GM13976 (cell line): ENCODE data around the gene IFIT2.
"Not testable (repeated sequence)": the region's sequence is repeated elsewhere in the genome, so short reads cannot be mapped to it uniquely, and the experiment has no call there.

Source experiments
- DNase-seq: peaks from one replicate; pipeline ENCODE4 v3.0.0; 2012; ENCODE audit warnings: low spot score
- in situ Hi-C: fragments of 300-500 bp; cut with MboI; formaldehyde crosslinking; loops from one replicate; pipeline ENCODE4 v1.12.0; 2022; ENCODE audit warnings: low sequenced_read_pairs, mixed read lengths, inconsistent platforms; ENCODE audit not compliant: unreplicated experiment
- TF ChIP-seq, protein P1 (sequence below): IDR thresholded peaks from 2 replicates; pipeline ENCODE4 v1.5.1; 2012; ENCODE audit warnings: borderline replicate concordance, mild to moderate bottlenecking; ENCODE audit not compliant: insufficient read depth; ENCODE audit errors: extremely low read depth, missing control alignments, control extremely low read depth

The IFIT2 gene

DNA sequence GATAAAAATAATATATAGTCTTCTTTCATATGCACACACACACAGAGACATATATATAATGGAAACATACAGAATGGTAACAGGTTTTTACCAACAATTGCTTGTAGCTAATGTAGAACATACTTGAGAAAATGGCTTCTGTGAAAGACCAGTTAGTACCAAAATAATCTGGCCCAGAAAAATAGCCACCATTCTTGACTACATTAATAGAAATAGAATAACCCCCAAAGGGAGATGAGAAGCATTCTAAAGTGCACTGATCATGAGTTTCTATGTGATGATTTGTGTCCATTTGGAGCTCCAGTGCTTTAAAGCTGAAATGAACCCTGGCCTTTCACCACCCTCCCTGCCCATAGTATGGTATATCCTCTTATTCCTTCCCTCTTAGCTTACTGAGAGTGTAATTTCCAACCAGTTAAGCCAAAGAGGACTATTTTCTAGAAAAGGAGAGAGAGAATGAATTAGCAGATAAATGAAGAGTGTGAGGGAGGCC, 22.9 kb upstream of the IFIT2 start:
- TF ChIP-seq, protein P1, sequence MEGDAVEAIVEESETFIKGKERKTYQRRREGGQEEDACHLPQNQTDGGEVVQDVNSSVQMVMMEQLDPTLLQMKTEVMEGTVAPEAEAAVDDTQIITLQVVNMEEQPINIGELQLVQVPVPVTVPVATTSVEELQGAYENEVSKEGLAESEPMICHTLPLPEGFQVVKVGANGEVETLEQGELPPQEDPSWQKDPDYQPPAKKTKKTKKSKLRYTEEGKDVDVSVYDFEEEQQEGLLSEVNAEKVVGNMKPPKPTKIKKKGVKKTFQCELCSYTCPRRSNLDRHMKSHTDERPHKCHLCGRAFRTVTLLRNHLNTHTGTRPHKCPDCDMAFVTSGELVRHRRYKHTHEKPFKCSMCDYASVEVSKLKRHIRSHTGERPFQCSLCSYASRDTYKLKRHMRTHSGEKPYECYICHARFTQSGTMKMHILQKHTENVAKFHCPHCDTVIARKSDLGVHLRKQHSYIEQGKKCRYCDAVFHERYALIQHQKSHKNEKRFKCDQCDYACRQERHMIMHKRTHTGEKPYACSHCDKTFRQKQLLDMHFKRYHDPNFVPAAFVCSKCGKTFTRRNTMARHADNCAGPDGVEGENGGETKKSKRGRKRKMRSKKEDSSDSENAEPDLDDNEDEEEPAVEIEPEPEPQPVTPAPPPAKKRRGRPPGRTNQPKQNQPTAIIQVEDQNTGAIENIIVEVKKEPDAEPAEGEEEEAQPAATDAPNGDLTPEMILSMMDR: no peak
- no peak for DNase-seq

DNA sequence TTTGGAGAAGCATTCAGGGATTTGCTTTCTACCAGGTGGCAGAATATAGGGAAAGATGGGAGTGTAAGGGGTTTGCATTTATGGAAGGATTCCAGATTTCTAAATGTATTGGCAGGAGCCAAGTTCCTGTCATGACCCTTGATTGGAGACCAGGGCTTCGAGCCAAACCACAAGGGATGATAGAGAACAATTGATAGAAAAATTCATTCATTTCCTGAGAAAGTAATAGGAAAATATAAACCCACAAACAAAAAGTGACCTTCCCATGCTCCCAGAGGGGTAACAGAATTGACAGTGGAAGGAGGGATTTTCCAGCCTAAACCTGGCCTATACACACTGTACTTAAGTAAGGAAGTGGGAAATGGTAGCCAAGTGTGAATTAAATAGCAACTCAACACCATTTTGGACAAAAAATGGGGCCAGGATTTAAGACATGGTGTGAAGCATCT, 22.4 kb upstream of the IFIT2 start:
- TF ChIP-seq, protein P1: no peak
- no peak for DNase-seq

More for the DNA sequence above, 22.9 kb upstream of the IFIT2 start:
- in situ Hi-C loops: loop anchor here (10.0 kb wide), 1 partner anchor 106 kb away; no protein-coding TSS in a partner anchor

DNA sequence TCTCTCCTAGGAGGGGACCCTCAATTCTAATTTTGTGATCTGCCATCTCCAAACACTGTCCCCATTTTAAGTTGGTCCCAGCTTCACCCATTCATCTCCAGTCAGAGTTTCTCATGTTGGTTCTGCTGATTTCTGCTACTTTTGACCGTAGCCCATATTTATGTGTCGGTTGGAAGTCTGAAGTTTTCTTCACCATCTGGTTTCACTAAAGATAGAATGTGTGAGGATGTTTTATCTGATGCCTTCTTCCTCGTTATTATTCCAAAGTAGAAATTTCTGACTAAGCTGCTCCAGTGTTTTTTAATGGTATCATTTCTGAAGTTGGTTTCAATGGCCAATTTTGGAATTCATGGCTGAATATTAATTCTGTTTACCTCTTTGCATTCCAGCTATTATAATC, 21.3 kb upstream of the IFIT2 start:
- in situ Hi-C loops: no loop called here
- no peak for DNase-seq
- TF ChIP-seq, protein P1: no peak

More for the DNA sequence above, 22.4 kb upstream of the IFIT2 start:
- in situ Hi-C loops: loop anchor here (10.0 kb wide), 1 partner anchor 105 kb away; no protein-coding TSS in a partner anchor

DNA sequence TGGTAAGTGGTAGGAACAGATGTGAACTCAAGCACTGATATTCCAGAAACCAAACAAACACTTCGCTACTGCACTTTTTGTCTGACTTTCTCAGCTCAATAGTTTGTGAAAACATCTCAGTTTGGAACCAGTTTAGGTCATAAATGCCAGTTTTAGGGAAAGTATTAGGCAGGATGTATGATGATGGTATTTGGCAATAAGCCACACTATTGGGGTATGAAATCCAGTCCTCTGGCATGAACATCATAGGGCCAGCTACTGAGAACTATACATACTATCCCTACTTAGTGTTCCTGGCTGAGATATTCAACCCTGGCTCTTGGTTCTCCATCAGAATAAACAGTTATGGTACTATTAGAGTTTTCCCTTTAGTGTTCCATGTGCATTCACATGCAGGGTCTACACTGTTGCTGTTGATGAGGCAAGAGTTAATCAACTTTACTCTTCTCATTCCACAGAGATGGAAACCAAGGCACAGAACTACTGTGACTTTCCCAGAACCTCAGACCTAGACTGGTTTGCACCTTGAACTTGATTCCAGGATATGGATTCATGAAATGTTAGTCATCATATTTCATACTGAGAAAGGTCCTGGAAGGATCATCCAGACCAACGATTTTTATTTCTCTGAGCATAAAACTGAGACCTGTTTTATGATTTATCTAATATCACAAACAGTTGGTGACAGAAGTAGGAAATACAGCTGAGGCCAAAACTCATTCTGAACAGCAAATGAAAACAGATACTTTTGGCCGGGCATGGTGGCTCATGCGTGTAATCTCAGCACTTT, 20.0 kb upstream of the IFIT2 start:
- in situ Hi-C loops: no loop called here
- TF ChIP-seq, protein P1: no peak
- DNase-seq: no peak

DNA sequence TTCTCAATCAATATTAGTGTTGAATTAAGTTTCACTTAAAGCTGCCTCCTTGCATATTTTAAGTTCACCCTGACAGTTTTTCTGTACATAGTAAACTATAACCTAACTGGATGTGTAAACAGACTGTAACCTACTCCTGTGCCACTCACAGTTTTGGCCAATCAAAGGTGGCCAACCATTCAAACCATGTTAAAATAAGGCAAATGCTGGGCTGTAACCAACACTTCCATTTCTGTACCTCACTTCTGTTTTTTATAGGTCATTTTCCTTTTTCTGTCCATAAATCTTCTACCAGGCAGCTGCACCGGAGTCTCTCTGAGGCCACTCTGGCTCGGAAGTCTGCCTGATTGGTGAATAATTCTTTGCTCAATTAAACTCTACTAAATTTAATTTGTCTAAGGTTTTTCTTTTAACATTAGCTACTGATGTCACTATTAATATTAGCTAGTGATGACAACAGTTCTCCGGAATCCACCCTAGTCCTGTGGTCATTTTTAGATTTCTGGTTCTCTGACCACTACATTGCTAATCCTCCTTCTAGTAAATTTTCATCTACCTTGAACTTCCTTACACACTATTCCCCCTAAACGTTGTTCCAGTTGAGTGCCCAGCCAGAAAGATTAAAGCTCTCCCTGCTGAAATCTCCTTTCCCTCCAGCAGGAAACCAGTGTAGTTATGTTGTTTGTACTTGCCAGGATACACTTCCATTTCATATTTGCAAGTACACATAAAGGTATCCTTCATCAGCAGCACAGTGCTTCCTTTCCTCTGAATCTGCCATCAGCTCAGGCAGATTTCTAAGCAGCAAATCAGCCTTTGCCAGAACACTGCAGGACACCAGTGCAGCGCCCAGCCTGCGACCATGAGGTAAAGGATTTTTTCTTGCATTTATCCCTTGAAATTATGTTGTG, 18.6 kb upstream of the IFIT2 start:
- no peak for DNase-seq
- in situ Hi-C loops: no loop called here
- TF ChIP-seq, protein P1: no peak

DNA sequence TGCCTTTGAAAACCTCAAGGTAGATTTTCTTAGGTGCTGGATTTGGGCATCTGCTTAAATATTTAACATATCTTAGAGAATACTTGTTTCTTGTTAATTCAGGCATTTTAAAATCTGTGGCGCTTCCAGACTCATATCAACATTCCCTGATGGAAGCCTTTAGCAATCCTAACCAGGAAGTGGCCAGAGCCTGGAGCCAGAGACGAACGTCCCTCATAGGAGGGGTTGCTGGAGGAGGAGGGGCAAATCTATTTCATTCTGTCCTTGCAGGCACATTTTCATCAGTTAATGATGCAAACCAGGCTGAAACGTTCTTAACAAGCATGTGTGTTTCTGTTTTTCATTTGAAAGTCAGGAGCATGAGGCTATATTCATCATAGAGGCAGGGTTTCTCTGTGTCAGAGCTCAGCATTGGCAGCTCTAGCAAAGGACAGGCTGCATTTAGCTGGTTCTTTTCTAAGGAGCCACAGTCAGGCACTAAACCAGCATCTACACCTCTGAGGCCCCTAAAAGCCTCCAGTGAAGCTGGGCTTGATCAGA, 17.8 kb upstream of the IFIT2 start:
- DNase-seq: no peak
- in situ Hi-C loops: no loop called here
- TF ChIP-seq, protein P1: no peak

DNA sequence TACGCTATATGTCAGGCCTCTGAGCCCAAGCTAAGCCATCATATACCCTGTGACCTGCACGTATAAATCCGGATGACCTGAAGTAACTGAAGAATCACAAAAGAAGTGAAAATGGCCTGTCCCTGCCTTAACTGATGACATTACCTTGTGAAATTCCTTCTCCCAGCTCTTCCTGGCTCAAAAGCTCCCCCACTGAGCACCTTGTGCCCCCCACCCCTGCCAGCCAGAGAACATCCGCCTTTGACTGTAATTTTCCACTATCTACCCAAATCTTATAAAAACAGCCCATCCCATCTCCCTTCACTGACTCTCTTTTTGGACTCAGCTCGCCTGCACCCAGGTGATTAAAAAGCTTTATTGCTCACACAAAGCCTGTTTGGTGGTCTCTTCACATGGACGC, 17.1 kb upstream of the IFIT2 start:
- in situ Hi-C loops, DNase-seq: not testable (repeated sequence)

DNA sequence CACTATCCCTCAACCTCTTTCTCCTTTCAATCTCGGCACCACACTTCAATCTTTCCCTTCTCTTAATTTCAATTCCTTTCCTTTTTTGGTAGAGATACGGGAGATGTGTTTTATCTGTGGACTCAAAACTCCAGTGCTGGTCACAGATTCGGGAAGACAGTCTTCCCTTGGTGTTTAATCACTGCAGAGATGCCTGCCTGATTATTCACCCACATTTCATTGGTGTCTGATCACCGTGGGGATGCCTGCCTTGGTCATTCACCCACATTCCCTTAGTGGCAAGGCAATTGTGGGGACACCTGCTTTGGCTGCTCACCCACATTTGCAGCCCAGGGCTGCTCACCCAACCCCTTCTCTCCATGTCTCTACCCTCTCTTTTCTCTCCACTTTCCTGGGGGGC, 16.5 kb upstream of the IFIT2 start:
- DNase-seq, in situ Hi-C loops: not testable (repeated sequence)
